ENCODE measurements around the gene PDE4D. TPM values are rescaled to one million over a fixed set of nuclear protein-coding genes. Genes with fewer than 3 reads are reported as not detected.

PDE4D gene
- total and polyA plus RNA-seq, 10 of the 15 experiments (the other 5 are each of a cell fraction or from before 2014, with no cell fraction given): 0.87 to 4.1 (median 2.2) TPM

- TF ChIP-seq ZNF592 (IDR thresholded peaks at IDR 0.05) (no peak), JUNB (IDR thresholded peaks at IDR 0.05) (no peak), PBX3 (IDR thresholded peaks at IDR 0.05; ENCODE audit: insufficient replicate concordance, low read depth, low read length) (no peak), RUNX3 (IDR thresholded peaks at IDR 0.05; ENCODE audit: low read length) (no peak), BCL3 (IDR thresholded peaks at IDR 0.05; ENCODE audit: borderline replicate concordance, insufficient read depth, low read depth, low read length, poor library complexity, severe bottlenecking) (no peak), SMARCA5 (IDR thresholded peaks at IDR 0.05) (no peak), MAX (IDR thresholded peaks at IDR 0.05; ENCODE audit: low read depth, low read length) (no peak), NFYA (IDR thresholded peaks at IDR 0.05; ENCODE audit: borderline replicate concordance, low read depth, low read length) (no peak), IRF5 (IDR thresholded peaks at IDR 0.05; ENCODE audit: borderline replicate concordance) (no peak)
Measured at GRCh38 chr5:59873113-59873512, 20.4 kb downstream of the PDE4D start (continued).

Measured in GM12878 (cell line).